ENCODE data around the gene GAL3ST3. TPM values are rescaled to one million over a fixed set of nuclear protein-coding genes. Genes with fewer than 3 reads are reported as not detected.

The GAL3ST3 gene
- total and polyA plus RNA-seq, 7 donors, result 0.03 to 0.36 TPM; not detected in 5

- Histone ChIP-seq H3K4me3 (no peak overlapping the region), H3K4me1 (peaks cover 21% of the 10 kb centered on the region), H3K9me3 (no peaks in the 10 kb centered on the region), H3K36me3 (ENCODE audit: insufficient read depth in 1 of 2, low read depth in 1 of 2) (no peaks in the 10 kb centered on the region), H3K27me3 (ENCODE audit: insufficient read depth in 3 of 3, low read length in 2 of 3) (peaks cover 0 to 7% (median 5%) of the 10 kb centered on the region in 3 donors), H3K27ac (peak overlapping the region; percentile 69)
- DNase-seq (no peak), ATAC-seq (no peak)
- 77 to 80% (median 79%) methylated on average over 8 to 10 of the region's 10 CpGs for WGBS, 3 donors
- no peak for TF ChIP-seq CTCF (IDR thresholded peaks at IDR 0.05)
- intact Hi-C loops (cut with DNase I), result no loop called here
Observed at GRCh38 chr11:66016793-66017177, 32.2 kb downstream of the GAL3ST3 start.

GRCh38 chr11:66015936-66016792 is 32.8 kb downstream of the GAL3ST3 start:
- TF ChIP-seq CTCF (IDR thresholded peaks at IDR 0.05), result no peak
- H3K4me3 ChIP-seq, result peak overlapping the region; percentile 28
- peaks cover 21% of the 10 kb centered on the region for H3K4me1 ChIP-seq
- H3K27me3 ChIP-seq (ENCODE audit: insufficient read depth in 3 of 3, low read length in 2 of 3), result peaks cover 0 to 7% (median 5%) of the 10 kb centered on the region in 3 donors
- peak; percentile 2 to 61 (median 29) for ATAC-seq
- H3K9me3 ChIP-seq, result no peaks in the 10 kb centered on the region
- peak overlapping the region; percentile 69 for H3K27ac ChIP-seq
- WGBS, 3 donors, result 47 to 63% (median 53%) methylated on average over 18 of the region's 18 CpGs
- H3K36me3 ChIP-seq (ENCODE audit: insufficient read depth in 1 of 2, low read depth in 1 of 2), result no peaks in the 10 kb centered on the region
- no peak for DNase-seq
- intact Hi-C loops (cut with DNase I), result no loop called here

GRCh38 chr11:66015454-66015881 is 33.5 kb downstream of the GAL3ST3 start:
- peak; percentile 77 to 89 (median 85) for ATAC-seq
- Histone ChIP-seq H3K36me3 (ENCODE audit: insufficient read depth in 1 of 2, low read depth in 1 of 2) (no peaks in the 10 kb centered on the region), H3K27ac (peak overlapping the region; percentile 69), H3K4me1 (peaks cover 21% of the 10 kb centered on the region), H3K27me3 (ENCODE audit: insufficient read depth in 3 of 3, low read length in 2 of 3) (peaks cover 0 to 7% (median 5%) of the 10 kb centered on the region in 3 donors), H3K4me3 (peak overlapping the region; percentile 28), H3K9me3 (no peaks in the 10 kb centered on the region)
- intact Hi-C loops (cut with DNase I), result no loop called here
- WGBS, 3 donors, result 31 to 41% (median 38%) methylated on average over 7 of the region's 7 CpGs
- DNase-seq, result peak in 1 of 2 donors; percentile 74
- no peak for TF ChIP-seq CTCF (IDR thresholded peaks at IDR 0.05)

GRCh38 chr11:66014804-66015453 is 34.0 kb downstream of the GAL3ST3 start:
- H3K4me1 ChIP-seq, result peaks cover 21% of the 10 kb centered on the region
- peaks cover 0 to 7% (median 5%) of the 10 kb centered on the region in 3 donors for H3K27me3 ChIP-seq (ENCODE audit: insufficient read depth in 3 of 3, low read length in 2 of 3)
- H3K36me3 ChIP-seq (ENCODE audit: insufficient read depth in 1 of 2, low read depth in 1 of 2), result no peaks in the 10 kb centered on the region
- peak overlapping the region; percentile 69 for H3K27ac ChIP-seq
- ATAC-seq (peak in 2 of 4 donors; percentile 4 to 16), DNase-seq (no peak)
- intact Hi-C loops (cut with DNase I), result no loop called here
- peak overlapping the region; percentile 28 for H3K4me3 ChIP-seq
- H3K9me3 ChIP-seq, result no peaks in the 10 kb centered on the region
- TF ChIP-seq CTCF (IDR thresholded peaks at IDR 0.05), result no peak
- WGBS, 3 donors, result 86 to 87% (median 86%) methylated on average over 6 of the region's 6 CpGs
